NB4 (cell line): ENCODE results near the gene CELA1.

Experiments
- CTCF ChIP-seq: IDR thresholded peaks from one replicate; pipeline ENCODE4 v1.5.1; 2012; ENCODE audit warnings: low read depth, low read length
- MAX ChIP-seq: IDR thresholded peaks from 2 replicates; pipeline ENCODE4 v1.6.1; 2011; ENCODE audit warnings: low read depth, low read length
- MYC ChIP-seq: IDR thresholded peaks from 2 replicates; pipeline ENCODE4 v1.6.1; 2011; ENCODE audit warnings: low read depth, low read length
- POLR2A ChIP-seq: IDR thresholded peaks from 2 replicates; pipeline ENCODE4 v1.6.1; 2011; ENCODE audit warnings: mild to moderate bottlenecking; ENCODE audit not compliant: insufficient read length; ENCODE audit errors: extremely low read depth

- TF ChIP-seq CTCF: no peak
- TF ChIP-seq MAX: peak; percentile 53
- TF ChIP-seq POLR2A: no peak
- peak; percentile 73 for TF ChIP-seq MYC
Observed at GRCh38 chr12:51326698-51327439, 19.6 kb downstream of the CELA1 start.
